ENCODE data around the gene TOM1L2. TPM values are rescaled to one million over a fixed set of nuclear protein-coding genes. Genes with fewer than 3 reads are reported as not detected.

Gene TOM1L2
- total RNA-seq, 1 experiment from 2014 or later = 24.1 TPM

- Histone ChIP-seq H3K9me3 (ENCODE audit: control insufficient read depth in 1 of 2, insufficient read depth in 1 of 2, low read depth in 1 of 2, low read length in 2 of 2) (no peaks in the 10 kb centered on the region), H3K9me2 (ENCODE audit: insufficient read depth) (no peaks in the 10 kb centered on the region), H3K9ac (ENCODE audit: low read length) (no peak overlapping the region), H3K4me3 (replicated peaks in 1 of 2; ENCODE audit: low read depth in 1 of 2, low read length in 2 of 2) (no peak overlapping the region), H2AFZ (ENCODE audit: low read depth, low read length, poor library complexity, severe bottlenecking) (no peak overlapping the region), H3K27me3 (ENCODE audit: insufficient read depth, low read length) (no peaks in the 10 kb centered on the region), H3K27ac (ENCODE audit: low read depth, low read length) (no peak overlapping the region), H3K36me3 (ENCODE audit: control insufficient read depth in 1 of 2, insufficient read depth in 2 of 2, low read length in 2 of 2) (no peaks in the 10 kb centered on the region), H3K79me2 (ENCODE audit: insufficient read depth, low read length) (no peaks in the 10 kb centered on the region), H3K4me2 (ENCODE audit: low read length) (0 out of 2 replicates have a peak overlapping the region, but pooled peaks have one; percentile 7), H4K20me1 (ENCODE audit: insufficient read depth) (no peaks in the 10 kb centered on the region), H3K4me1 (ENCODE audit: control insufficient read depth in 1 of 2, insufficient read depth in 2 of 2, low read length in 2 of 2) (peaks cover 24 to 36% of the 10 kb centered on the region in 2 experiments; a peak in 3 of 4 replicates)
- intact Hi-C loops (cut with micrococcal nuclease) = loop anchor here (1.0 to 10.0 kb wide), 4 partner anchors 47 to 505 kb away; no protein-coding TSS in a partner anchor
- peak; percentile 99 for TF ChIP-seq RAD21 (IDR thresholded peaks at IDR 0.05; ENCODE audit: low read depth)
- TF ChIP-seq CTCF (IDR thresholded peaks at IDR 0.05 in 2 of 3, conservative IDR thresholded peaks at IDR 0.05 in 1 of 3; ENCODE audit: borderline replicate concordance in 1 of 3, insufficient read depth in 1 of 3, low read depth in 2 of 3, low read length in 2 of 3) = peak; percentile 92 to 97 (median 93)
- no peak for TF ChIP-seq ZFX (IDR thresholded peaks at IDR 0.05)
- DNase-seq (ENCODE audit: low read depth, low spot score) (no peak), ATAC-seq (peak; percentile 98)
- no TSS peak for BruUV-seq (replicated peaks)
- POLR2A ChIA-PET = interaction anchor here (2.1 kb wide), 1 partner anchor 22 kb away, joined by 6 read pairs; no protein-coding TSS in a partner anchor
- RAD21 ChIA-PET (ENCODE audit: low non-redundant PET in 1 of 2, low total read pairs in 2 of 2, uncharacterized antibody in 2 of 2, unreplicated experiment in 2 of 2) = interaction anchor here (0.8 to 1.3 kb wide), 2 partner anchors 42 to 59 kb away, joined by 3 to 4 read pairs; no protein-coding TSS in a partner anchor
- CTCF ChIA-PET = interaction anchor here (0.6 to 1.8 kb wide), 7 partner anchors 10 to 59 kb away, joined by 3 to 4 read pairs (median 4); no protein-coding TSS in a partner anchor
Observed at GRCh38 chr17:17859909-17860765, 112.1 kb downstream of the TOM1L2 start.

DNA sequence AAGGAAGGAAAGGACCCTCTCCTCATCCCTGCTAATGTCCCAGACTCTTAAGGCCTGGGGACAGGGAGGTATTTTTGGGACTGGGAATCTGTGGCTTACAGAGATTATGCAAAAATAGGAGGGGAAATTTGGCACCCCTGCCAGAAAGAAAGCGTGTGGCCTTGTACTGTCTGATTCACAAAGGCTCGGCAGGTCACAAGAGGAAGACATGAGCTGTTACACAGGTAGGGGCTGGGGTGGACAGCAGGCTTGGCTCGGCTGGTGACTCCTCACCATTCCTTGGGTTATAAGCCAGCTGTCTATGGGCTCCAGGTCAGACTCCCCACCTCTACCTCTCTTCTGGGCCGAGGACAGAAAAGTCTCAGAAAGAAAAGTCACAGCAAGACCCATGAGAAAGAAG lies 114.7 kb downstream of the TOM1L2 start:
- intact Hi-C loops (cut with micrococcal nuclease) = no loop called here
- no TSS peak for BruUV-seq (replicated peaks)
- no peak for TF ChIP-seq POLR2AphosphoS5 (IDR thresholded peaks at IDR 0.05; ENCODE audit: low read depth, low read length)
- no peak for TF ChIP-seq YY1 (IDR thresholded peaks at IDR 0.05; ENCODE audit: extremely low read depth, insufficient replicate concordance, low read depth, low read length)
- TF ChIP-seq TCF7L2 (IDR thresholded peaks at IDR 0.05; ENCODE audit: borderline replicate concordance, extremely low read depth, insufficient read depth, insufficient read length) = no peak
- TF ChIP-seq ZBTB33 (IDR thresholded peaks at IDR 0.05; ENCODE audit: extremely low read depth, insufficient replicate concordance, low read length) = no peak
- TF ChIP-seq ATF3 (IDR thresholded peaks at IDR 0.05) = no peak
- no peak for TF ChIP-seq CEBPB (IDR thresholded peaks at IDR 0.05; ENCODE audit: low read depth)
- TF ChIP-seq EZH2 (IDR thresholded peaks at IDR 0.05) = no peak
- no peak for TF ChIP-seq ZNF274 (IDR thresholded peaks at IDR 0.05; ENCODE audit: low read depth, low read length)
- no peak for TF ChIP-seq SRF (IDR thresholded peaks at IDR 0.05; ENCODE audit: low read depth)
- TF ChIP-seq RAD21 (IDR thresholded peaks at IDR 0.05; ENCODE audit: low read depth) = no peak
- TF ChIP-seq SP1 (IDR thresholded peaks at IDR 0.05; ENCODE audit: low read depth) = no peak
- no peak for TF ChIP-seq ELF1 (IDR thresholded peaks at IDR 0.05; ENCODE audit: borderline replicate concordance, low read depth)

More for the DNA sequence above, 114.7 kb downstream of the TOM1L2 start:
- H3K4me3 ChIP-seq (replicated peaks in 1 of 2; ENCODE audit: low read depth in 1 of 2, low read length in 2 of 2) = no peak overlapping the region
- H3K9me3 ChIP-seq (ENCODE audit: control insufficient read depth in 1 of 2, insufficient read depth in 1 of 2, low read depth in 1 of 2, low read length in 2 of 2) = no peaks in the 10 kb centered on the region
- no peak overlapping the region for H3K4me2 ChIP-seq (ENCODE audit: low read length)
- H3K79me2 ChIP-seq (ENCODE audit: insufficient read depth, low read length) = no peaks in the 10 kb centered on the region
- H4K20me1 ChIP-seq (ENCODE audit: insufficient read depth) = no peaks in the 10 kb centered on the region
- peaks cover 21 to 34% of the 10 kb centered on the region in 2 experiments; a peak in 3 of 4 replicates for H3K4me1 ChIP-seq (ENCODE audit: control insufficient read depth in 1 of 2, insufficient read depth in 2 of 2, low read length in 2 of 2)
- H3K9ac ChIP-seq (ENCODE audit: low read length) = no peak overlapping the region
- H3K27me3 ChIP-seq (ENCODE audit: insufficient read depth, low read length) = no peaks in the 10 kb centered on the region
- DNase-seq (ENCODE audit: low read depth, low spot score) (no peak), ATAC-seq (no peak)
- no peak overlapping the region for H3K27ac ChIP-seq (ENCODE audit: low read depth, low read length)
- no peak overlapping the region for H2AFZ ChIP-seq (ENCODE audit: low read depth, low read length, poor library complexity, severe bottlenecking)
- H3K36me3 ChIP-seq (ENCODE audit: control insufficient read depth in 1 of 2, insufficient read depth in 2 of 2, low read length in 2 of 2) = no peaks in the 10 kb centered on the region
- H3K9me2 ChIP-seq (ENCODE audit: insufficient read depth) = no peaks in the 10 kb centered on the region
- ChIA-PET CTCF (no interaction called here), POLR2A (interaction anchor here (1.0 kb wide), 1 partner anchor 21 kb away, joined by 4 read pairs; the partner anchor contains the start of gene SREBF1), RAD21 (ENCODE audit: low non-redundant PET in 1 of 2, low total read pairs in 2 of 2, uncharacterized antibody in 2 of 2, unreplicated experiment in 2 of 2) (no interaction called here)
